HepG2 (cell line): ENCODE measurements around the gene C6orf15. TPM values are rescaled to one million over a fixed set of nuclear protein-coding genes. Genes with fewer than 3 reads are reported as not detected.

ENCODE experiments used
- DPF2 ChIP-seq: sonication (generic); formaldehyde crosslinking; IDR thresholded peaks from 2 replicates; pipeline ENCODE4 v1.4.0; 2020; ENCODE audit warnings: mild to moderate bottlenecking, low read depth, missing genetic modification reagents, borderline replicate concordance
- DZIP1 ChIP-seq: sonication (generic); formaldehyde crosslinking; IDR thresholded peaks from 2 replicates; pipeline ENCODE4 v1.5.0; 2020; ENCODE audit warnings: mild to moderate bottlenecking, missing genetic modification reagents
- HOXA9 ChIP-seq: sonication (generic); formaldehyde crosslinking; IDR thresholded peaks from 2 replicates; pipeline ENCODE4 v1.8.1; 2022; ENCODE audit warnings: missing genetic modification reagents, mild to moderate bottlenecking, moderate library complexity, borderline replicate concordance
- JARID2 ChIP-seq: sonication (generic); formaldehyde crosslinking; IDR thresholded peaks from 2 replicates; pipeline ENCODE4 v1.8.1; 2023; ENCODE audit warnings: missing genetic modification reagents, inconsistent platforms; ENCODE audit not compliant: insufficient replicate concordance
- JUNB ChIP-seq: sonication (generic); formaldehyde crosslinking; IDR thresholded peaks from 2 replicates; pipeline ENCODE4 v1.8.0; 2022; ENCODE audit warnings: missing genetic modification reagents, mild to moderate bottlenecking, borderline replicate concordance
- KDM4B ChIP-seq: sonication (generic); formaldehyde crosslinking; IDR thresholded peaks from 2 replicates; pipeline ENCODE4 v1.4.0; 2020; ENCODE audit warnings: missing genetic modification reagents
- MIER2 ChIP-seq: IDR thresholded peaks from 2 replicates; pipeline ENCODE4 v1.6.1; 2016; ENCODE audit warnings: missing biosample characterization, missing genetic modification reagents
- PCBP2 ChIP-seq: fragments of 200-400 bp; formaldehyde crosslinking; optimal IDR thresholded peaks from 2 replicates; pipeline ENCODE3; 2018; ENCODE audit warnings: low read length, low read depth; ENCODE audit not compliant: poor library complexity, severe bottlenecking
- REL ChIP-seq: sonication (generic); formaldehyde crosslinking; conservative IDR thresholded peaks from 2 replicates; pipeline ENCODE4 v1.8.0; 2022; ENCODE audit warnings: mild to moderate bottlenecking, missing genetic modification reagents, moderate library complexity
- RNF219 ChIP-seq: sonication (generic); formaldehyde crosslinking; IDR thresholded peaks from 2 replicates; pipeline ENCODE4 v1.5.0; 2020; ENCODE audit warnings: mild to moderate bottlenecking, missing genetic modification reagents
- TMF1 ChIP-seq: sonication (generic); formaldehyde crosslinking; IDR thresholded peaks from 2 replicates; pipeline ENCODE4 v1.8.1; 2022; ENCODE audit warnings: low read depth, missing genetic modification reagents
- ZBTB21 ChIP-seq: sonication (generic); formaldehyde crosslinking; IDR thresholded peaks from 2 replicates; pipeline ENCODE4 v1.4.0; 2020; ENCODE audit warnings: missing genetic modification reagents
- ZBTB37 ChIP-seq: sonication (generic); formaldehyde crosslinking; IDR thresholded peaks from 2 replicates; pipeline ENCODE4 v1.4.0; 2020; ENCODE audit warnings: mild to moderate bottlenecking, missing genetic modification reagents
- ZNF235 ChIP-seq: sonication (generic); formaldehyde crosslinking; IDR thresholded peaks from 2 replicates; pipeline ENCODE4 v1.8.1; 2023; ENCODE audit warnings: mild to moderate bottlenecking, missing genetic modification reagents, borderline replicate concordance
- ZNF263 ChIP-seq: sonication (generic); formaldehyde crosslinking; IDR thresholded peaks from 2 replicates; pipeline ENCODE4 v1.4.0; 2020; ENCODE audit warnings: missing genetic modification reagents
- ZNF510 ChIP-seq: sonication (generic); formaldehyde crosslinking; IDR thresholded peaks from 2 replicates; pipeline ENCODE4 v1.4.0; 2020; ENCODE audit warnings: low read depth, mild to moderate bottlenecking, missing genetic modification reagents
- ZNF547 ChIP-seq: sonication (generic); formaldehyde crosslinking; IDR thresholded peaks from 2 replicates; pipeline ENCODE4 v1.5.1; 2020; ENCODE audit warnings: mild to moderate bottlenecking, missing genetic modification reagents
- ZNF574 ChIP-seq: sonication (generic); formaldehyde crosslinking; IDR thresholded peaks from 2 replicates; pipeline ENCODE4 v1.4.0; 2020; ENCODE audit warnings: missing genetic modification reagents
- ZNF781 ChIP-seq: sonication (generic); formaldehyde crosslinking; IDR thresholded peaks from 2 replicates; pipeline ENCODE4 v1.5.1; 2020; ENCODE audit warnings: borderline replicate concordance, mild to moderate bottlenecking, missing genetic modification reagents; ENCODE audit errors: not compliant biosample characterization
- polyA plus RNA-seq, 8 experiments: library from polyadenylated mRNA; depleted of rRNA in 3 of 8; stranded (reverse) in 7 of 8; unstranded in 1 of 8; fragments of >200 nt; fragmentation: Illumina TruSeq in 4 of 8; extraction: Trizol in 4 of 8; gene quantifications; 2 replicates each; pipeline versions ENCODE4 v1.2.1 to v1.2.3, GENCODE V29; 2011 to 2016; ENCODE audit warnings: low read depth in 4 of 8, missing spikeins in 1 of 8, mixed read lengths in 1 of 8; ENCODE audit not compliant: insufficient read depth in 1 of 8
- total RNA-seq, 5 experiments: library from RNA; depleted of rRNA; stranded (reverse); fragments of >200 nt; fragmentation: Illumina TruSeq; extraction: Trizol; gene quantifications; 2 replicates each; pipeline ENCODE4 v1.2.3, GENCODE V29; 2016; ENCODE audit warnings: low read depth in 1 of 5

The C6orf15 gene
- total and polyA plus RNA-seq, 2 of the 13 experiments (the other 11 are each of a cell fraction or from before 2014, with no cell fraction given), result not detected

- peak; percentile 44; the same call in 1 of the 2 replicates for TF ChIP-seq ZNF574 (CRISPR knock-in tag)
- TF ChIP-seq ZNF547 (CRISPR knock-in tag), result no peak
- TF ChIP-seq DZIP1, result peak; percentile 45; the same call in 1 of the 2 replicates
- no peak for TF ChIP-seq ZBTB37 (CRISPR knock-in tag)
- TF ChIP-seq RNF219 (CRISPR knock-in tag), result no peak
- no peak for TF ChIP-seq ZNF235 (CRISPR knock-in tag)
- no peak for TF ChIP-seq DPF2 (CRISPR knock-in tag)
- no peak for TF ChIP-seq ZBTB21 (CRISPR knock-in tag)
- no peak for TF ChIP-seq TMF1 (CRISPR knock-in tag)
- no peak for TF ChIP-seq ZNF510 (CRISPR knock-in tag)
- no peak for TF ChIP-seq ZNF263
- TF ChIP-seq JUNB (CRISPR knock-in tag), result no peak
- TF ChIP-seq REL (CRISPR knock-in tag), result no peak; the same call in 1 of the 2 replicates
- TF ChIP-seq PCBP2, result no peak
- TF ChIP-seq HOXA9 (CRISPR knock-in tag), result no peak
- TF ChIP-seq JARID2 (CRISPR knock-in tag), result no peak
- TF ChIP-seq KDM4B, result no peak
- no peak for TF ChIP-seq MIER2 (CRISPR knock-in tag)
- TF ChIP-seq ZNF781 (CRISPR knock-in tag), result no peak
Observed at GRCh38 chr6:31158863-31159855, 46.8 kb upstream of the C6orf15 start (continued).
